ENCODE data around the gene TIMP1.

DNA sequence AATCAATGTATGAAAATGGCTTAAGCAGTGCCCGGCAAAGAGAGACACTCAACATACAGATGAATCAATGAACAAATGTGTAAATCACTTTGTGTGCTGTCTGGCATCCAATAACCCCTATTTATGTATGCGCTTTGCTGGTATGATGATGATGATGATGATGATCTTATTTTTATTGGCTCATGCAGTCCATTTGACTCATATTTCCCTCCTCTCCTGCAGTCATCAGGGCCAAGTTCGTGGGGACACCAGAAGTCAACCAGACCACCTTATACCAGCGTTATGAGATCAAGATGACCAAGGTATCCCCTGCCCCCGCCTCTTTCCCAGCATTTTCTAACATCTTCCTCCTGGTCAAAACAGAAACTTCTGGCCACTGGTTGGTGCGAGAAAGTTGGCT is 2.5 kb downstream of the TIMP1 start:
- TF ChIP-seq EZH2 (IDR thresholded peaks at IDR 0.05; ENCODE audit: borderline replicate concordance, insufficient read depth, low read length, poor library complexity, severe bottlenecking) (no peak), POLR2AphosphoS5 (IDR thresholded peaks at IDR 0.05) (no peak), EP300 (conservative IDR thresholded peaks at IDR 0.05; ENCODE audit: poor library complexity, severe bottlenecking) (no peak), MXI1 (conservative IDR thresholded peaks at IDR 0.05; ENCODE audit: poor library complexity, severe bottlenecking) (no peak), TAF1 (IDR thresholded peaks at IDR 0.05; ENCODE audit: low read depth) (no peak), RAD21 (conservative IDR thresholded peaks at IDR 0.05) (no peak)
- TF ChIP-seq, protein P1, sequence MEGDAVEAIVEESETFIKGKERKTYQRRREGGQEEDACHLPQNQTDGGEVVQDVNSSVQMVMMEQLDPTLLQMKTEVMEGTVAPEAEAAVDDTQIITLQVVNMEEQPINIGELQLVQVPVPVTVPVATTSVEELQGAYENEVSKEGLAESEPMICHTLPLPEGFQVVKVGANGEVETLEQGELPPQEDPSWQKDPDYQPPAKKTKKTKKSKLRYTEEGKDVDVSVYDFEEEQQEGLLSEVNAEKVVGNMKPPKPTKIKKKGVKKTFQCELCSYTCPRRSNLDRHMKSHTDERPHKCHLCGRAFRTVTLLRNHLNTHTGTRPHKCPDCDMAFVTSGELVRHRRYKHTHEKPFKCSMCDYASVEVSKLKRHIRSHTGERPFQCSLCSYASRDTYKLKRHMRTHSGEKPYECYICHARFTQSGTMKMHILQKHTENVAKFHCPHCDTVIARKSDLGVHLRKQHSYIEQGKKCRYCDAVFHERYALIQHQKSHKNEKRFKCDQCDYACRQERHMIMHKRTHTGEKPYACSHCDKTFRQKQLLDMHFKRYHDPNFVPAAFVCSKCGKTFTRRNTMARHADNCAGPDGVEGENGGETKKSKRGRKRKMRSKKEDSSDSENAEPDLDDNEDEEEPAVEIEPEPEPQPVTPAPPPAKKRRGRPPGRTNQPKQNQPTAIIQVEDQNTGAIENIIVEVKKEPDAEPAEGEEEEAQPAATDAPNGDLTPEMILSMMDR (IDR thresholded peaks at IDR 0.05; ENCODE audit: poor library complexity, severe bottlenecking), result no peak
- TF ChIP-seq, protein P2, sequence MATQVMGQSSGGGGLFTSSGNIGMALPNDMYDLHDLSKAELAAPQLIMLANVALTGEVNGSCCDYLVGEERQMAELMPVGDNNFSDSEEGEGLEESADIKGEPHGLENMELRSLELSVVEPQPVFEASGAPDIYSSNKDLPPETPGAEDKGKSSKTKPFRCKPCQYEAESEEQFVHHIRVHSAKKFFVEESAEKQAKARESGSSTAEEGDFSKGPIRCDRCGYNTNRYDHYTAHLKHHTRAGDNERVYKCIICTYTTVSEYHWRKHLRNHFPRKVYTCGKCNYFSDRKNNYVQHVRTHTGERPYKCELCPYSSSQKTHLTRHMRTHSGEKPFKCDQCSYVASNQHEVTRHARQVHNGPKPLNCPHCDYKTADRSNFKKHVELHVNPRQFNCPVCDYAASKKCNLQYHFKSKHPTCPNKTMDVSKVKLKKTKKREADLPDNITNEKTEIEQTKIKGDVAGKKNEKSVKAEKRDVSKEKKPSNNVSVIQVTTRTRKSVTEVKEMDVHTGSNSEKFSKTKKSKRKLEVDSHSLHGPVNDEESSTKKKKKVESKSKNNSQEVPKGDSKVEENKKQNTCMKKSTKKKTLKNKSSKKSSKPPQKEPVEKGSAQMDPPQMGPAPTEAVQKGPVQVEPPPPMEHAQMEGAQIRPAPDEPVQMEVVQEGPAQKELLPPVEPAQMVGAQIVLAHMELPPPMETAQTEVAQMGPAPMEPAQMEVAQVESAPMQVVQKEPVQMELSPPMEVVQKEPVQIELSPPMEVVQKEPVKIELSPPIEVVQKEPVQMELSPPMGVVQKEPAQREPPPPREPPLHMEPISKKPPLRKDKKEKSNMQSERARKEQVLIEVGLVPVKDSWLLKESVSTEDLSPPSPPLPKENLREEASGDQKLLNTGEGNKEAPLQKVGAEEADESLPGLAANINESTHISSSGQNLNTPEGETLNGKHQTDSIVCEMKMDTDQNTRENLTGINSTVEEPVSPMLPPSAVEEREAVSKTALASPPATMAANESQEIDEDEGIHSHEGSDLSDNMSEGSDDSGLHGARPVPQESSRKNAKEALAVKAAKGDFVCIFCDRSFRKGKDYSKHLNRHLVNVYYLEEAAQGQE (IDR thresholded peaks at IDR 0.05; ENCODE audit: borderline replicate concordance), result no peak
